ENCODE results near the gene ALKBH1.

Gene ALKBH1

DNA sequence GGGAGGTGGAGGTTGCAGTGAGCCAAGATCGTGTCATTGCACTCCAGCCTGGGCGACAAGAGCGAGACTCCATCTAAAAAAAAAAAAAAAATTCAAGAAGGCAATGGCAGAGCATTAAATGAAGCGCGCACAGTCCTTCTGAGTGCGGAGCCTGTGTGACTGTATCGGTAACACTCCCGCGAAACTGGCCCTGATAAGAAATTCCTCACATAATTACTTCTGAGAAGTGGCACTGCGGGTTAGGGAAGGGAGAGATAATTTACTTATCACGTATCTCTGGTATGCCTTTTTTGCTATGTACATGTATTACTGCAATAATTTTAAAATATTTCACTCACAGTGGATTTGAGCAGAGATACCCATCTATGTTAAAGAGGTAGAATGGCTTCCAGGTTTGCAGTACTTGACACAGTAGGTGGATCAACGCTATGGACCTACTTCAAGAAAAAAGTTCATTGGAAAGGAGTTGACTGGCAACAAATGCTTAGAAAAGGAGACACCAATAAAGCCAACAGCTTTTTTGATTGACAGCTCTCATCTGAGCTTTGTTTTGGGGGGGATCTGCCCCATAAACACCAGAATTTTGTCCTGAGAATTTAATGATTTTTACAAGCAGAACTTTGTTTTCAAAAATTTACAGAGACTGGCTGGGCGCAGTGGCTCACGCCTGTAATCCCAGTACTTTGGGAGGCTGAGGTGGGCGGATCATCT is 62.1 kb downstream of the ALKBH1 start:
- DNase-seq, result no peak
- Histone ChIP-seq H2BK12ac (ENCODE audit: low read length in 2 of 2) (no peak overlapping the region), H3K23ac (ENCODE audit: low read length in 2 of 2) (no peak overlapping the region), H4K8ac (ENCODE audit: low read length) (no peak overlapping the region), H3K18ac (ENCODE audit: low read depth in 1 of 2, low read length in 2 of 2) (no peak overlapping the region), H2AFZ (ENCODE audit: low read depth, low read length) (no peak overlapping the region), H3K4me1 (ENCODE audit: control insufficient read depth, insufficient read depth, low read depth, low read length) (peaks cover 2% of the 10 kb centered on the region), H3K79me1 (replicated peaks; ENCODE audit: low read length, poor library complexity, severe bottlenecking) (no peaks in the 10 kb centered on the region), H2BK120ac (ENCODE audit: low read depth, low read length) (no peak overlapping the region), H4K91ac (ENCODE audit: low read length) (no peak overlapping the region), H3K27ac (ENCODE audit: low read length, poor library complexity, severe bottlenecking) (no peak overlapping the region), H3K4ac (ENCODE audit: low read depth in 1 of 2, low read length in 2 of 2) (no peak overlapping the region), H3K27me3 (ENCODE audit: control insufficient read depth in 1 of 2, insufficient read depth in 1 of 2, low read length in 2 of 2) (no peaks in the 10 kb centered on the region), H2BK5ac (ENCODE audit: low read depth, low read length, poor library complexity, severe bottlenecking) (no peak overlapping the region), H3K36me3 (ENCODE audit: control insufficient read depth in 1 of 2, insufficient read depth in 2 of 2, low read depth in 1 of 2, low read length in 2 of 2) (no peaks in the 10 kb centered on the region), H2BK15ac (ENCODE audit: low read depth, poor library complexity, severe bottlenecking) (no peak overlapping the region), H3K9ac (ENCODE audit: low read length) (no peak overlapping the region), H3K14ac (ENCODE audit: low read length in 2 of 2) (no peak overlapping the region), H3K4me3 (ENCODE audit: insufficient read depth in 1 of 2, low read depth in 1 of 2, low read length in 2 of 2) (no peak overlapping the region), H3K4me2 (ENCODE audit: low read length, poor library complexity, severe bottlenecking) (no peak overlapping the region), H3K9me3 (ENCODE audit: control insufficient read depth, low read length) (no peaks in the 10 kb centered on the region), H2AK5ac (ENCODE audit: low read length, severe bottlenecking) (no peak overlapping the region)
- 96% methylated on average over 11 of the region's 15 CpGs for WGBS

DNA sequence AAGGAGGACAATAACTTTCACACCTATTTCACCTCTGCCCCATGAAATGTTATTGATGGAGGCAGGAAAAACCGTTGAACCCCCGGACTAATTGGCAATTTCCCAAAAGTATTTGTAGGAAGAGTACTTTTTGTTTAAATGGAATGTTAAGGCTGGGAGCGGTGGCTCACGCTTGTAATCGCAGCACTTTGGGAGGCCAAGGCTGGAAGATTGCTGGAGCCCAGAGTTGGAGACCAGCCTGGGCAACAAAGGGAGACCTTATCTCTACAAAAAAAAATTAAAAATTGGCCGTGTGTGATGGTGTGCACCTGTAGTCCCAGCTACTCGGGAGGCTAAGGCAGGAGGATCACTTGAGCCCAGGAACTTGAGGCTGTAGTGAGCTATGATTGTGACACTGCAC is 65.4 kb downstream of the ALKBH1 start:
- Histone ChIP-seq H4K91ac (ENCODE audit: low read length) (no peak overlapping the region), H2AK5ac (ENCODE audit: low read length, severe bottlenecking) (no peak overlapping the region), H3K9me3 (ENCODE audit: control insufficient read depth, low read length) (no peaks in the 10 kb centered on the region), H2BK15ac (ENCODE audit: low read depth, poor library complexity, severe bottlenecking) (no peak overlapping the region), H3K36me3 (ENCODE audit: control insufficient read depth in 1 of 2, insufficient read depth in 2 of 2, low read depth in 1 of 2, low read length in 2 of 2) (no peaks in the 10 kb centered on the region), H3K4me3 (ENCODE audit: insufficient read depth in 1 of 2, low read depth in 1 of 2, low read length in 2 of 2) (peak overlapping the region in 1 of 2 experiments; percentile 75), H3K18ac (ENCODE audit: low read depth in 1 of 2, low read length in 2 of 2) (no peak overlapping the region), H3K79me1 (replicated peaks; ENCODE audit: low read length, poor library complexity, severe bottlenecking) (no peaks in the 10 kb centered on the region), H2BK120ac (ENCODE audit: low read depth, low read length) (no peak overlapping the region), H3K4me1 (ENCODE audit: control insufficient read depth, insufficient read depth, low read depth, low read length) (peaks cover 2% of the 10 kb centered on the region), H3K4ac (ENCODE audit: low read depth in 1 of 2, low read length in 2 of 2) (no peak overlapping the region), H3K9ac (ENCODE audit: low read length) (peak overlapping the region; percentile 84), H3K23ac (ENCODE audit: low read length in 2 of 2) (no peak overlapping the region), H4K8ac (ENCODE audit: low read length) (no peak overlapping the region), H3K27me3 (ENCODE audit: control insufficient read depth in 1 of 2, insufficient read depth in 1 of 2, low read length in 2 of 2) (no peaks in the 10 kb centered on the region), H2BK5ac (ENCODE audit: low read depth, low read length, poor library complexity, severe bottlenecking) (no peak overlapping the region), H2BK12ac (ENCODE audit: low read length in 2 of 2) (no peak overlapping the region), H3K27ac (ENCODE audit: low read length, poor library complexity, severe bottlenecking) (no peak overlapping the region), H3K4me2 (ENCODE audit: low read length, poor library complexity, severe bottlenecking) (no peak overlapping the region), H3K14ac (ENCODE audit: low read length in 2 of 2) (no peak overlapping the region), H2AFZ (ENCODE audit: low read depth, low read length) (no peak overlapping the region)
- no peak for DNase-seq
- WGBS, result 99% methylated on average over 7 of the region's 7 CpGs

DNA sequence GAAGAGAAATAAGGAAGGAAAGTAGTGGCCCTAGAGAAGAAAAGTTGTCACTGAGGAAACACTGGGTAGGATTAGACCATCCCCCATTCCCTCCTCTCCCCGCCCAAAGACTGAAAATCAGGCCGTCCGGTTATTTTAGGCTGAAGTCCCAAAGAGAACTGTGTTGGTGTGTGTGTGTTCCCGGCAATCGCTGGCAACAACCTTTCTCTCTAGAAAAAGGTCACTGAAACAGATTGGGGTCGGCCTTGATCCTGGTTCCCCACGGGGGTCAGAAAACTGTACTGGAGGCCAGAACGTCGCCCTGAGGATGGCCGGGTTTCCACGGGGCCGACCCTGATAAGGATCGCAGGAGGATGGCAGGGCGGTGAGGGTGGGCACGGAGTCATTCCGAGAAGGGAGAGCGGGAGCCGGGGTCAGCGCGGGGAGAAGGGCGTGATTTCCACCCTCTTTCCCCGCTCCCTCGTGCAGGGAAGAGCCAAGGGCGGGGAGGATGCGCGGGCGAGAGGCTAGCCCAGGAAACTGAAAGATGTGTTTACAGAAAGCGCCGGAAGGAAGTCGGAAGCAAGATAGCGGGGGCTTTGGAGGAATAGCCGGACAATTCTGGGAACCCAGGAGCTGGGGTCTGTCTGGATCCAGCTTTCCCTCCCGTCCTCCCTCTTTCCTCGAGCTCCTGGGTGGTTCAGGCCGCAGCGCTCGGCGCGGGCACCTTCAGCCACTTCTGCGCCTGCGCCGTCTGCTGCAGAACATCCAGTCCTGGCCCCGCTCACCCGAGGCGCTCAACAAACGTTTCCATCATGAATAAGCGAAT is 66.1 kb downstream of the ALKBH1 start:
- Histone ChIP-seq H2BK5ac (ENCODE audit: low read depth, low read length, poor library complexity, severe bottlenecking) (no peak overlapping the region), H3K79me1 (replicated peaks; ENCODE audit: low read length, poor library complexity, severe bottlenecking) (no peaks in the 10 kb centered on the region), H2BK15ac (ENCODE audit: low read depth, poor library complexity, severe bottlenecking) (no peak overlapping the region), H2AFZ (ENCODE audit: low read depth, low read length) (no peak overlapping the region), H2BK12ac (ENCODE audit: low read length in 2 of 2) (no peak overlapping the region), H3K4ac (ENCODE audit: low read depth in 1 of 2, low read length in 2 of 2) (no peak overlapping the region), H3K9ac (ENCODE audit: low read length) (peak overlapping the region; percentile 84), H3K36me3 (ENCODE audit: control insufficient read depth in 1 of 2, insufficient read depth in 2 of 2, low read depth in 1 of 2, low read length in 2 of 2) (no peaks in the 10 kb centered on the region), H3K9me3 (ENCODE audit: control insufficient read depth, low read length) (no peaks in the 10 kb centered on the region), H2AK5ac (ENCODE audit: low read length, severe bottlenecking) (no peak overlapping the region), H4K91ac (ENCODE audit: low read length) (peak overlapping the region; percentile 70), H3K4me1 (ENCODE audit: control insufficient read depth, insufficient read depth, low read depth, low read length) (peaks cover 2% of the 10 kb centered on the region), H3K4me3 (ENCODE audit: insufficient read depth in 1 of 2, low read depth in 1 of 2, low read length in 2 of 2) (peak overlapping the region in 1 of 2 experiments; percentile 75), H3K27me3 (ENCODE audit: control insufficient read depth in 1 of 2, insufficient read depth in 1 of 2, low read length in 2 of 2) (no peaks in the 10 kb centered on the region), H4K8ac (ENCODE audit: low read length) (no peak overlapping the region), H3K18ac (ENCODE audit: low read depth in 1 of 2, low read length in 2 of 2) (no peak overlapping the region), H3K14ac (ENCODE audit: low read length in 2 of 2) (no peak overlapping the region), H3K27ac (ENCODE audit: low read length, poor library complexity, severe bottlenecking) (no peak overlapping the region), H3K23ac (ENCODE audit: low read length in 2 of 2) (no peak overlapping the region), H3K4me2 (ENCODE audit: low read length, poor library complexity, severe bottlenecking) (no peak overlapping the region), H2BK120ac (ENCODE audit: low read depth, low read length) (no peak overlapping the region)
- no peak for DNase-seq
- 93% methylated on average over 47 of the region's 47 CpGs for WGBS

DNA sequence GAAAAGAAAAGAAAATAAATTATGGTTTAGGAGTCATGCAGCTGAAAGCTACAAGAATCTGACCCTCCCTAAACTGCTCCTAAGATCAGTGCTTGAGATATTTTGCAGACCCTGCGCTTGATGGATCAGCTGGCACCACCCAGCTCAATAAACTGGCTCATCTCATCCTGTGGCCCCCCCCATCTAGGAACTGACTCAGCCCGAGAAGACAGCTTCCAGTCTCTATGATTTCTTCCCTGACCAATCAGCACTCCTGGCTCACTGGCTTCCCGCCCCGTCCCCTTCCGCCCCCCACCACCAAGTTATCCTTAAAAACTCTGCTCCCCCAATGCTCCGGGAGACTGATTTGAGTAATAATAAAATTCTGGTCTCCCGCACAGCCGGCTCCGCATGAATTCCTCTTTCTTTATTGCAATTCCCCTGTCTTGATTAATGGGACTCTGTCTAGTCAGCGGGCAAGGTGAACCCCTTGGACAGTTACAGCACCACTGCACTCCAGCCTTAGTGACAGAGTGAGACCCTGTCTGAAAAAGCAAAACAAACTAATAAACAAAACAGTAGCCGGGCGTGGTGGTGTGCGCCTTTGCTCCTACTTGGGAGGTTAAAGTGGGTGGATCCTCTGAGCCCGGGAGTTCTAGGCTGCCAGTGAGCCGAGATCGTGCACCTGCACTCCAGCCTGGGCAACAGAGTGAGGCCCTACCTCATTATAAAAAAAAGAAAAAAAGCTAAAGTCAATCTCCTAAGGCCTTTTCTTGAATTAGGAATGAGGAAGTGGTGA is 66.9 kb downstream of the ALKBH1 start:
- H2BK12ac ChIP-seq (ENCODE audit: low read length in 2 of 2), result no peak overlapping the region
- peaks cover 2% of the 10 kb centered on the region for H3K4me1 ChIP-seq (ENCODE audit: control insufficient read depth, insufficient read depth, low read depth, low read length)
- H3K9ac ChIP-seq (ENCODE audit: low read length), result peak overlapping the region; percentile 84
- no peak overlapping the region for H2AK5ac ChIP-seq (ENCODE audit: low read length, severe bottlenecking)
- H4K91ac ChIP-seq (ENCODE audit: low read length), result no peak overlapping the region
- H3K4me3 ChIP-seq (ENCODE audit: insufficient read depth in 1 of 2, low read depth in 1 of 2, low read length in 2 of 2), result peak overlapping the region in 1 of 2 experiments; percentile 75
- H2BK5ac ChIP-seq (ENCODE audit: low read depth, low read length, poor library complexity, severe bottlenecking), result no peak overlapping the region
- peak overlapping the region; percentile 27 for H4K8ac ChIP-seq (ENCODE audit: low read length)
- DNase-seq, result no peak
- no peak overlapping the region for H2BK120ac ChIP-seq (ENCODE audit: low read depth, low read length)
- H2AFZ ChIP-seq (ENCODE audit: low read depth, low read length), result peak overlapping the region; percentile 52
- H3K27ac ChIP-seq (ENCODE audit: low read length, poor library complexity, severe bottlenecking), result no peak overlapping the region
- no peak overlapping the region for H3K23ac ChIP-seq (ENCODE audit: low read length in 2 of 2)
- H3K4me2 ChIP-seq (ENCODE audit: low read length, poor library complexity, severe bottlenecking), result no peak overlapping the region
- H3K27me3 ChIP-seq (ENCODE audit: control insufficient read depth in 1 of 2, insufficient read depth in 1 of 2, low read length in 2 of 2), result no peaks in the 10 kb centered on the region
- peak overlapping the region; percentile 38 for H2BK15ac ChIP-seq (ENCODE audit: low read depth, poor library complexity, severe bottlenecking)
- H3K18ac ChIP-seq (ENCODE audit: low read depth in 1 of 2, low read length in 2 of 2), result no peak overlapping the region
- no peaks in the 10 kb centered on the region for H3K79me1 ChIP-seq (replicated peaks; ENCODE audit: low read length, poor library complexity, severe bottlenecking)
- no peaks in the 10 kb centered on the region for H3K36me3 ChIP-seq (ENCODE audit: control insufficient read depth in 1 of 2, insufficient read depth in 2 of 2, low read depth in 1 of 2, low read length in 2 of 2)
- H3K14ac ChIP-seq (ENCODE audit: low read length in 2 of 2), result no peak overlapping the region
- no peak overlapping the region for H3K4ac ChIP-seq (ENCODE audit: low read depth in 1 of 2, low read length in 2 of 2)
- 77% methylated on average over 14 of the region's 16 CpGs for WGBS
- H3K9me3 ChIP-seq (ENCODE audit: control insufficient read depth, low read length), result no peaks in the 10 kb centered on the region
